H9 (cell line): ENCODE measurements around the gene MECR. TPM values are rescaled to one million over a fixed set of nuclear protein-coding genes. Genes with fewer than 3 reads are reported as not detected.

Experiments
- DNase-seq: peaks from one replicate; pipeline ENCODE4 v3.0.0-alpha.2; 2017
- H2AFZ ChIP-seq: one replicate; pipeline ENCODE4 v1.6.1; 2013; ENCODE audit warnings: mild to moderate bottlenecking, low read length, control low read depth, moderate library complexity
- H2AK5ac ChIP-seq: 2 replicates; pipeline ENCODE4 v1.6.1; 2013; ENCODE audit warnings: low read length, control low read depth, mixed read lengths; ENCODE audit not compliant: insufficient read length
- H2BK120ac ChIP-seq: one replicate; pipeline ENCODE4 v1.6.1; 2013; ENCODE audit warnings: low read depth, mild to moderate bottlenecking, low read length, control low read depth, inconsistent platforms; ENCODE audit not compliant: poor library complexity, severe bottlenecking
- H2BK12ac ChIP-seq: 2 replicates; pipeline ENCODE4 v1.6.1; 2013; ENCODE audit warnings: low read length, control low read depth, mixed read lengths, low read depth; ENCODE audit not compliant: insufficient read length
- H2BK15ac ChIP-seq: 2 replicates; pipeline ENCODE4 v1.6.1; 2013; ENCODE audit warnings: low read depth, low read length, control low read depth
- H2BK20ac ChIP-seq: one replicate; pipeline ENCODE4 v1.6.1; 2013; ENCODE audit warnings: low read depth, mild to moderate bottlenecking, low read length, control low read depth, inconsistent platforms; ENCODE audit not compliant: poor library complexity, severe bottlenecking
- H2BK5ac ChIP-seq: 2 replicates; pipeline ENCODE4 v1.6.1; 2013; ENCODE audit warnings: low read length, control low read depth, mixed read lengths; ENCODE audit not compliant: insufficient read length
- H3K14ac ChIP-seq: 2 replicates; pipeline ENCODE4 v1.6.1; 2013; ENCODE audit warnings: low read length, control low read depth; ENCODE audit not compliant: insufficient read depth
- H3K18ac ChIP-seq: 2 replicates; pipeline ENCODE4 v1.6.1; 2013; ENCODE audit warnings: low read depth, mild to moderate bottlenecking, mixed read lengths, low read length, control low read depth; ENCODE audit not compliant: insufficient read length
- H3K23ac ChIP-seq: 2 replicates; pipeline ENCODE4 v1.6.1; 2013; ENCODE audit warnings: low read length, control low read depth, mixed read lengths, low read depth; ENCODE audit not compliant: insufficient read length
- H3K23me2 ChIP-seq: 2 replicates; pipeline ENCODE4 v1.6.1; 2013; ENCODE audit warnings: low read depth, mild to moderate bottlenecking, mixed read lengths, low read length, control low read depth; ENCODE audit not compliant: insufficient read length, poor library complexity, severe bottlenecking
- H3K27ac ChIP-seq: 2 replicates; pipeline ENCODE4 v1.5.1; 2013; ENCODE audit warnings: low read length, control low read depth, mixed read lengths, low read depth; ENCODE audit not compliant: insufficient read length
- H3K27me3 ChIP-seq: 2 replicates; pipeline ENCODE4 v1.6.1; 2013; ENCODE audit warnings: low read length, control low read depth, inconsistent platforms; ENCODE audit not compliant: insufficient read depth
- H3K4ac ChIP-seq: 2 replicates; pipeline ENCODE4 v1.6.1; 2013; ENCODE audit warnings: low read depth, mild to moderate bottlenecking, control low read depth, inconsistent platforms, low read length, moderate library complexity
- H3K4me1 ChIP-seq: 2 replicates; pipeline ENCODE4 v1.6.1; 2013; ENCODE audit warnings: low read length, control low read depth, inconsistent platforms; ENCODE audit not compliant: insufficient read depth
- H3K4me2 ChIP-seq: 2 replicates; pipeline ENCODE4 v1.6.1; 2013; ENCODE audit warnings: low read length, control low read depth, mixed read lengths; ENCODE audit not compliant: insufficient read length, insufficient read depth
- H3K56ac ChIP-seq: 2 replicates; pipeline ENCODE4 v1.6.1; 2013; ENCODE audit warnings: low read depth, mild to moderate bottlenecking, mixed read lengths, low read length, control low read depth; ENCODE audit not compliant: insufficient read length
- H3K79me1 ChIP-seq: 2 replicates; pipeline ENCODE4 v1.6.1; 2013; ENCODE audit warnings: low read depth, mild to moderate bottlenecking, moderate library complexity, low read length, control low read depth, inconsistent platforms; ENCODE audit not compliant: insufficient read depth, poor library complexity, severe bottlenecking
- H3K79me2 ChIP-seq: 2 replicates; pipeline ENCODE4 v1.6.1; 2013; ENCODE audit warnings: low read length, control low read depth, inconsistent platforms; ENCODE audit not compliant: insufficient read depth
- H3K9ac ChIP-seq: 2 replicates; pipeline ENCODE4 v1.6.1; 2013; ENCODE audit warnings: low read length, control low read depth, mixed read lengths; ENCODE audit not compliant: insufficient read length; ENCODE audit errors: extremely low read depth
- H3K9me3 ChIP-seq: one replicate; pipeline ENCODE4 v1.6.1; 2013; ENCODE audit warnings: low read depth, low read length, inconsistent platforms; ENCODE audit not compliant: control insufficient read depth
- H3T11ph ChIP-seq: one replicate; pipeline ENCODE4 v1.6.1; 2013; ENCODE audit warnings: mild to moderate bottlenecking, low read length, control low read depth, inconsistent platforms
- H4K20me1 ChIP-seq: one replicate; pipeline ENCODE4 v1.6.1; 2013; ENCODE audit not compliant: control insufficient read depth, insufficient read length, insufficient read depth
- H4K5ac ChIP-seq: 2 replicates; pipeline ENCODE4 v1.6.1; 2013; ENCODE audit warnings: low read depth, mild to moderate bottlenecking, mixed read lengths, low read length, control low read depth; ENCODE audit not compliant: insufficient read length
- H4K8ac ChIP-seq: replicated peaks from 2 replicates; pipeline ENCODE4 v1.6.1; 2013; ENCODE audit warnings: low read length, control low read depth, mixed read lengths, low read depth; ENCODE audit not compliant: insufficient read length
- H4K91ac ChIP-seq: 2 replicates; pipeline ENCODE4 v1.6.1; 2013; ENCODE audit warnings: low read depth, mild to moderate bottlenecking, moderate library complexity, mixed read lengths, low read length, control low read depth; ENCODE audit not compliant: insufficient read length
- H3K27ac Mint-ChIP-seq, 3 experiments: 2 replicates in 2 of 3; 3 replicates in 1 of 3; pipeline ENCODE4 v1.8.0; 2020 to 2021; ENCODE audit warnings: mixed read lengths in 3 of 3, mild to moderate bottlenecking in 1 of 3, moderate library complexity in 1 of 3
- H3K27me3 Mint-ChIP-seq: 2 replicates; pipeline ENCODE4 v1.8.0; 2021; ENCODE audit warnings: low read depth, mild to moderate bottlenecking, moderate library complexity, mixed read lengths
- H3K36me3 Mint-ChIP-seq, 3 experiments: 2 replicates in 2 of 3; 3 replicates in 1 of 3; pipeline ENCODE4 v1.8.0; 2020 to 2021; ENCODE audit warnings: low read depth in 3 of 3, mixed read lengths in 3 of 3; ENCODE audit not compliant: insufficient read depth in 1 of 3
- H3K4me1 Mint-ChIP-seq, 2 experiments: 2 replicates each; pipeline ENCODE4 v1.8.0; 2020; ENCODE audit warnings: mixed read lengths in 2 of 2
- H3K4me3 Mint-ChIP-seq, 2 experiments: 2 replicates in 1 of 2; 3 replicates in 1 of 2; pipeline ENCODE4 v1.8.0; 2020 to 2021; ENCODE audit warnings: mild to moderate bottlenecking in 2 of 2, mixed read lengths in 2 of 2, moderate library complexity in 1 of 2
- H3K9me3 Mint-ChIP-seq, 2 experiments: 2 replicates in 1 of 2; 3 replicates in 1 of 2; pipeline ENCODE4 v1.8.0; 2020; ENCODE audit warnings: mild to moderate bottlenecking in 2 of 2, mixed read lengths in 2 of 2, moderate library complexity in 1 of 2
- CTCF ChIP-seq: fragments of 200-600 bp; sonication (generic); conservative IDR thresholded peaks from 3 replicates; pipeline ENCODE4 v1.8.0; 2021; ENCODE audit warnings: antibody characterized with exemption, mild to moderate bottlenecking
- WGBS: extraction: QIAGEN DNeasy Blood & Tissue Kit; methylation state at CpG from one replicate; pipeline ENCODE4 v1.1.7; 2013; ENCODE audit warnings: missing lambda C conversion rate, low lambda C conversion rate, mixed read lengths; ENCODE audit not compliant: insufficient read length; ENCODE audit errors: extremely low coverage; 5-methylcytosine and 5-hydroxymethylcytosine counted together
- total RNA-seq: library from RNA; stranded (reverse); gene quantifications from 2 replicates; pipeline ENCODE4 v1.2.1, GENCODE V29; 2021

The MECR gene
- total RNA-seq, 1 experiment from 2014 or later, result 30.9 TPM

GRCh38 chr1:29193879-29194455 is 36.8 kb downstream of the MECR start:
- Histone ChIP-seq H3K79me1 (no peaks in the 10 kb centered on the region), H3K4me2 (no peak overlapping the region), H3K14ac (no peak overlapping the region; the same call in 1 of the 2 replicates), H2BK120ac (no peak overlapping the region), H2AFZ (no peak overlapping the region), H3K27me3 (no peaks in the 10 kb centered on the region), H3K56ac (no peak overlapping the region), H3K23ac (no peak overlapping the region), H4K8ac (no peak overlapping the region), H4K5ac (no peak overlapping the region), H4K91ac (no peak overlapping the region), H3K18ac (no peak overlapping the region), H3K79me2 (no peaks in the 10 kb centered on the region), H2AK5ac (no peak overlapping the region), H2BK15ac (no peak overlapping the region), H2BK20ac (no peak overlapping the region), H3K9ac (no peak overlapping the region), H4K20me1 (no peaks in the 10 kb centered on the region), H2BK5ac (no peak overlapping the region), H3K4me1 (no peaks in the 10 kb centered on the region), H2BK12ac (no peak overlapping the region), H3K9me3 (no peaks in the 10 kb centered on the region), H3K4ac (no peak overlapping the region), H3T11ph (no peak overlapping the region), H3K27ac (no peak overlapping the region), H3K23me2 (no peaks in the 10 kb centered on the region)
- Mint-ChIP-seq H3K27ac (peak overlapping the region; percentile 26 to 82 (median 53); a peak in 4 of 7 replicates), H3K27me3 (no peaks in the 10 kb centered on the region), H3K9me3 (peaks cover 0 to 5% of the 10 kb centered on the region in 2 experiments; a peak in 3 of 5 replicates), H3K4me3 (no peak overlapping the region), H3K4me1 (peaks cover 8 to 11% of the 10 kb centered on the region in 2 experiments; a peak in 3 of 4 replicates), H3K36me3 (peaks cover 15 to 41% (median 40%) of the 10 kb centered on the region in 3 experiments; a peak in 6 of 7 replicates)
- WGBS, result no CpG with 5 or more reads among the region's 8 CpGs
- TF ChIP-seq CTCF, result no peak
- DNase-seq, result no peak
